HG03457 (cell line): ENCODE results near the gene DUSP6.

ENCODE experiments used
- ATAC-seq: cut with Tn5 transposase; IDR thresholded peaks from one replicate; pipeline ENCODE4 v1.9.1; 2021; ENCODE audit warnings: moderate number of reproducible peaks; ENCODE audit not compliant: unreplicated experiment

Gene DUSP6

GRCh38 chr12:89373763-89374572, 21.7 kb upstream of the DUSP6 start:
- ATAC-seq = no peak

- ATAC-seq = no peak
Observed at GRCh38 chr12:89372584-89373370, 20.5 kb upstream of the DUSP6 start.

- no peak for ATAC-seq
Observed at GRCh38 chr12:89370850-89371249, 18.5 kb upstream of the DUSP6 start.

- no peak for ATAC-seq
Observed at GRCh38 chr12:89370421-89370831, 18.1 kb upstream of the DUSP6 start.

GRCh38 chr12:89369166-89369565, 16.9 kb upstream of the DUSP6 start:
- no peak for ATAC-seq

GRCh38 chr12:89368391-89368790, 16.1 kb upstream of the DUSP6 start:
- no peak for ATAC-seq

GRCh38 chr12:89366676-89367364, 14.5 kb upstream of the DUSP6 start:
- no peak for ATAC-seq

- ATAC-seq = no peak
Observed at GRCh38 chr12:89364631-89365030, 12.3 kb upstream of the DUSP6 start.

GRCh38 chr12:89364058-89364457, 11.8 kb upstream of the DUSP6 start:
- no peak for ATAC-seq

GRCh38 chr12:89363582-89363981, 11.3 kb upstream of the DUSP6 start:
- ATAC-seq = no peak

GRCh38 chr12:89363084-89363483, 10.8 kb upstream of the DUSP6 start:
- ATAC-seq = no peak

GRCh38 chr12:89359615-89360014, 7.3 kb upstream of the DUSP6 start:
- ATAC-seq = no peak

GRCh38 chr12:89358805-89359204, 6.5 kb upstream of the DUSP6 start:
- ATAC-seq = no peak

GRCh38 chr12:89357297-89357730, 5.0 kb upstream of the DUSP6 start:
- no peak for ATAC-seq

- ATAC-seq = no peak
Observed at GRCh38 chr12:89356069-89356665, 3.9 kb upstream of the DUSP6 start.

GRCh38 chr12:89355243-89356068, 3.2 kb upstream of the DUSP6 start:
- ATAC-seq = no peak

- no peak for ATAC-seq
Observed at GRCh38 chr12:89354612-89355067, 2.3 kb upstream of the DUSP6 start.

- ATAC-seq = no peak
Observed at GRCh38 chr12:89353823-89354611, 1.7 kb upstream of the DUSP6 start.

GRCh38 chr12:89353188-89353822, 1.0 kb upstream of the DUSP6 start:
- ATAC-seq = no peak
